NCI-H2196 treated with DMSO at 0.1 percent for 48 hours (cell line): ENCODE measurements around the gene CRISPLD2.

Source experiments
- DNase-seq: peaks from one replicate; lab custom pipeline; 2025; ENCODE audit not compliant: unreplicated experiment; lab: John Stamatoyannopoulos, UW

The CRISPLD2 gene

GRCh38 chr16:84819644-84820304, at the start of gene CRISPLD2:
CRISPLD2 (plus strand) TSS chr16:84819985; CDS start chr16:84838496, 18,511 bp downstream.
- peak; percentile 39 for DNase-seq

- no peak for DNase-seq
These were observed 46.5 kb upstream of the CRISPLD2 start for GRCh38 chr16:84773312-84773711.

GRCh38 chr16:84774810-84775209, 45.0 kb upstream of the CRISPLD2 start:
- no peak for DNase-seq

- no peak for DNase-seq
These were observed 44.4 kb upstream of the CRISPLD2 start for GRCh38 chr16:84775262-84775810.

- no peak for DNase-seq
These were observed 42.4 kb upstream of the CRISPLD2 start for GRCh38 chr16:84777435-84777834.

- no peak for DNase-seq
These were observed 41.1 kb upstream of the CRISPLD2 start for GRCh38 chr16:84778720-84779119.

- no peak for DNase-seq
These were observed 39.7 kb upstream of the CRISPLD2 start for GRCh38 chr16:84780063-84780462.

- no peak for DNase-seq
These were observed 39.0 kb upstream of the CRISPLD2 start for GRCh38 chr16:84780544-84781376.

GRCh38 chr16:84782846-84783245, 36.9 kb upstream of the CRISPLD2 start:
- no peak for DNase-seq

- peak; percentile 54 for DNase-seq
These were observed 33.8 kb upstream of the CRISPLD2 start for GRCh38 chr16:84785843-84786581.

GRCh38 chr16:84786605-84787262, 33.1 kb upstream of the CRISPLD2 start:
- DNase-seq: no peak

- no peak for DNase-seq
These were observed 32.5 kb upstream of the CRISPLD2 start for GRCh38 chr16:84787263-84787622.

- no peak for DNase-seq
These were observed 30.8 kb upstream of the CRISPLD2 start for GRCh38 chr16:84788920-84789391.

- no peak for DNase-seq
These were observed 30.4 kb upstream of the CRISPLD2 start for GRCh38 chr16:84789431-84789830.

GRCh38 chr16:84790301-84790700, 29.5 kb upstream of the CRISPLD2 start:
- DNase-seq: no peak

- DNase-seq: no peak
These were observed 28.7 kb upstream of the CRISPLD2 start for GRCh38 chr16:84791088-84791487.

GRCh38 chr16:84791501-84791900, 28.3 kb upstream of the CRISPLD2 start:
- DNase-seq: no peak

- DNase-seq: no peak
These were observed 25.6 kb upstream of the CRISPLD2 start for GRCh38 chr16:84794186-84794585.

GRCh38 chr16:84794626-84795025, 25.2 kb upstream of the CRISPLD2 start:
- no peak for DNase-seq

GRCh38 chr16:84795329-84796053, 24.3 kb upstream of the CRISPLD2 start:
- DNase-seq: no peak
